HG03175 (cell line): Measurements from ENCODE around the gene CBFA2T3.

Source experiments
- ATAC-seq: cut with Tn5 transposase; IDR thresholded peaks from one replicate; pipeline ENCODE4 v1.9.1; 2021; ENCODE audit warnings: mild to moderate bottlenecking, moderate library complexity; ENCODE audit not compliant: unreplicated experiment

The CBFA2T3 gene

DNA sequence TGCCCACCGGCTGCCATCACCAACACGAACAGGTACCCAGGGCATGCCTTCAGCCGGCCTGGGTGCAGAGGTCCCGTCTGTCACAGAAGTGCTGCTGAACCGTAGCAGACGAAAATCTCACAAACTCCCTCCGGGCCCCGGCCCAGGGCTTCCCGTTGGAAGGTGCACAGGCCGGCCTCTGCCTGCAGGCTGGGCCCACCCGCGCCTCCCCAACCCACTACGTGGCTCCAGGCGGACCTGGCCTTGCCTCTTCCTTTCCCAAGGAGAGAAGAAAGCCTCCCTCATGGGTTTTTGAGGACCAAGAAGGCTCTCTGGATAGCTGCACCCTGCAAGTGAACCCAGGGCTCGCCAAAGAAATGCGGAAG, 65.1 kb downstream of the CBFA2T3 start:
- ATAC-seq: no peak

DNA sequence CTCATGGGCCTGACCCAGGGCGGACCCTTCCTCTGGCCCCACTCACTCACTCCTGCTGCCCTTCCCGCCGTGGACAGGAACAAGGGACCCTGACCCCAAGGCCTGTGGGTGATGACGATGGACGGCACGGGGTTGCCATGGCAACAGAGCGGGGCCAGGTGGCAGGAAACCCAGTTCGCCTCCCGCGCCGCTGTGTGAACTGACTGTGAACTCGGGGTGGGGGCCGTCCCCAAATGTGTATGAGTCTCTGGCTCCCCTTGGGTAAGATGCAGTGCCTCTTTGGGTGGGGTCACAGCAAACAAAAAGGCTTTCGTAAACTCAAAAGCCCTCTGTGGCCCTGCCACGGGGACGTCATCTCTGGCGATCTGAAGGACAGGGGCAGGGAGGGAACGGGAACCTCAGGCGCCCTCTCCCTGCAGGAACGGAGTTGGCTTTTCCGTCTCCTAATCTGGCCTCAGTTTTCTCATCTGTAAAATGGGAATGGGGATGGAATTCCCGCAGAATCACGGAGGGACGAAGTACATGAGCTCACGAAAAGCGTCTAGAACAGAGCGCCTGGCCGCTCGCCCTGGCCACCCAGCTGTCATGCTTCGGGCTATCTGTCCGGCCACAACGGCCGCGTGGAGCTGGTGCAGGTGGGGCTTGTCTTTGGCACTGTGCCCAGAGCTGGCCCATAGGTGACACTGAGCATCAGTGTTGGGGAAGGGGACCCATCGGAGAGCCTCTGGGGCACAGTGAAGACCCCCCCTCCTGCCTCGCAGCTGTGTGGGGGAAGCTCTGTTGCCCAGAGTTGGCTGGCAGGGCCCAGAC, 65.7 kb downstream of the CBFA2T3 start:
- no peak for ATAC-seq

DNA sequence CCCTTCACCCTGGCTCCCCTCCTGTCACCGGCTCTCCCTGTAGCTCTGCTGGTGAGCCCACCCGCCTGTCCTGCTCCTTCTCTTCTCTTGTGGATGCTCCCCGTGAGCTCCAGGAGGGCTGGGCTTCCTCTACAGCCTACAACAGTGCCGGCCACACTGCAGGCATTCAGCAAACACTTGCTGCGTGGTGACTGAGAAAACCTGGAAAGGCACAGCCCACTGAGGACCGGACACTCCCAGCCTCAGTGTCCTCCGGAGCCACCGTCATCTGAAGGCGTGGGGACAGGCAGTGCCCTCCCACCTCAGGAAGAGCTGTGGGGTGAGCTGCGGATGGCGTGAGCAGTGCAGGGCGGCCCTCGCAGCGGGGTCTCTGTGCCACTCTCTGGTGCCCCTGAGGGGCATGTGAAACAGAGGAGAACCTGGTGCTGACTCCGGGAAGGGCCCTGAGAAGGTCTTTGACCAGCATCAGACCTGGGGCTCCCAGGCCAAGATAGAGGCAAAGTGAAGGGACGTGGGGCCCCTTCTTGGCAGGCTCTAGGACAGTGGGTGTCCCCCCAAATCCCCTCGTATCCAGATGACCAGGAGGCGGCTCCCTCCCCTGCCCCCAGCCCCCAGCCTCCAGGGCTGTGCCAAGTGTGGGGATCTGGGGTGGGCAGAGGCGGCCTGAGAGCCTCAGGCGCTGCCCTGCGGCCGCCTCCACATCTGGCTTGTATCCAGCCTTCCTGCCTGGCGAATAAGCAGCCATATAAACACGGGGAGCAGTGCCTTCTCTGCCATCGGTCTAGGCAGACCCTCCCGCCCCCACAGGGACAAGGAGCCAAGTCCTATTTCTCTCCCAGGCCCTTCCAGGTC, 66.5 kb downstream of the CBFA2T3 start:
- ATAC-seq: no peak

DNA sequence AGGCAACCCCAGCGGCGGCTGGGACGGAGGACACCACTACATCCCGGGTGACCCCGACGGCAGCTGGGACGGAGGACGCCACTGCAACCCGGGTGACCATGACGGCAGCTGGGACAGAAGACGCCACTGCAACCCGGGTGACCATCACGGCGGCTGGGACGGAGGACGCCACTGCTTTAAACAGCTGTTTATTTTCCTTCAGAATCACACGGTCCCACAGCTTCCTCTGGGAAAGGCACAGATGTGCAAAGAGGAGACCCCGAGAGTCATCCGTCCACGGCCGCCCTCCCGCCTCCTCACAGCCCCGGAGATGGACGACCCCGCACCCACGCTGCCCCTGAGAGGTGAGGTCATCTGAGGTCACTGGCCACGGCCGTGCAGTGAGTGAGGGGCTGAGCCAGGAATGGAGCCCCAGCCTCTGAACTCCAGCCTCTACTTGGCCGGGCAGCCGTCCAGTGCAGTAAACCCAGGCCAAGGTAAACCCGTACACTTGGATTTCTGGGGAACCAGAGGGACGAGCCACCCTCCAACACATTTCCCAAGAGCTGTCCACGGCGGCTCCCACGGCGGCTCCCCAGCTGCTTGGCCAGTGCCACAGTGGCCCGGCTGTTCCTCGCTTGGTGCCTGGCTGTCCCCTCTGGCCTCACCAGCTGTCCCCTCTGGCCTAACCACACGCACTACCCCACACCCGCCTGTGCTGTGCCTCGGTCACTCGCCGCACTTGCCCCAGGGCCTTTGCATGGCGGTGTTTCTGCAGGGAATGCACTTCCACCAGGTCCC, 67.4 kb downstream of the CBFA2T3 start:
- ATAC-seq: no peak

DNA sequence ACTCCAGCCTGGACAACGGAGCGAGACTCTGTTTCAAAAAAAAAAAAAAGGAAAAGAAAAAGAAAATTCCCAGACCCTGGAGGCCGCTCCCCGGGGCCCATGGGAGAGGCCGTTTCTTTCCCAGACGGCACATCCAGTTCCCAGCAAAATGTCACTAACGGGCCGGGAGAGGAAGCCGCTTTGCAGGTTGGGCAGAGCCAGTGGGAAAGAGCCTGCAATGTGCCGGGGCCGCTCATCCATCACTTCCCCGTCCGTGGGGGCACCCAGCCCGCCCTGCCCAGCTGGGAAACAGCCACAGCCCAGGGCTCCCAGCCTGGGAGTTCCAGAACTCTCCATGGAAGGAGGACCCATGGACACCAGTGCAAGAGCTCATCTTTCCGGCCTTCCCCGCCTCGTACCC, 68.7 kb downstream of the CBFA2T3 start:
- ATAC-seq: no peak

DNA sequence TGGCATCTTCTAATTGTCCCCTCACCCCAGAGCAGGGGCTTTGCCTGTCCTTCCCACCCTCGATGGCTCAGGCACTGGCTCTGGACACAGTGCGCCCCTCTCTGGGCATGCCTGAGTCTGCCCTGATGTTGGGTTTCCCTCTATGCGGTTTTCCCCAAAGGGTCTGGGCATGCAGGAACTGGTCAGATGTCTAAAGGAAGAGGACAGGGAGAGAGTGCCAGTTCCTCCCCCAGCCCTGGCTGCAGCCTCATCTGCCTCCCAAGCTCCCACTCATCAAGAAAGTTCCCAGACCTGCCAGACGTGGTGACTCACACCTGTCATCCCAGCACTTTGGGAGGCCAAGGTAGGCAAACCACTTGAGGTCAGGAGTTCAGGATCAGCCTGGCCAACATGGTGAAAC, 69.2 kb downstream of the CBFA2T3 start:
- no peak for ATAC-seq

DNA sequence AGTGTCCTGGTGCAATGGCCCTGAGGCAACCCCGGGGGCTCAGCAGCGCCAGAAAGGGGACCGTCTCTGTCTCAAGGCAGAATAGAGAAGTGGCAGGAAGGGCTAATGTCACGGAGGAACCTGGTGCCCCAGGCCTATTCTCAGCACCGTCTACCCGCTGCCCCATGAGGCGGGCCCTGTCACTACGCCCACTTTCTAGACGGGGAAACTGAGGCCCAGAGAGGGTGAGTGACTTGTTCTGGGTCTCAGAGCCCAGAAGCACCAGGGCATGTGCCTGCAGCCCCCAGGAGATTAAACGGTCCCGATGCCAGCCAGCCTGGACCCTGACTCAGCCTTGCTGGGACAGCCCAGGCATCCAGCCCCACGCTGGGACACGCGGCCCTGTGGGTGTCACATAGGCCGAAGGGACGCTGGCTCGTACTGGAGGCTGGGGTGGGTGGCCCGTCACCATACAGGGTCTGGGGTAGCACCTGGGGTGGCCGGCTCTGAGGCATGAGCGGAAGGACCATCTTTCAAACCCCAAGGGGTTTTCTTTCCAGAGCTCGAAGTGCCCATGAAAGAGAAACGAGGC, 70.4 kb downstream of the CBFA2T3 start:
- no peak for ATAC-seq

DNA sequence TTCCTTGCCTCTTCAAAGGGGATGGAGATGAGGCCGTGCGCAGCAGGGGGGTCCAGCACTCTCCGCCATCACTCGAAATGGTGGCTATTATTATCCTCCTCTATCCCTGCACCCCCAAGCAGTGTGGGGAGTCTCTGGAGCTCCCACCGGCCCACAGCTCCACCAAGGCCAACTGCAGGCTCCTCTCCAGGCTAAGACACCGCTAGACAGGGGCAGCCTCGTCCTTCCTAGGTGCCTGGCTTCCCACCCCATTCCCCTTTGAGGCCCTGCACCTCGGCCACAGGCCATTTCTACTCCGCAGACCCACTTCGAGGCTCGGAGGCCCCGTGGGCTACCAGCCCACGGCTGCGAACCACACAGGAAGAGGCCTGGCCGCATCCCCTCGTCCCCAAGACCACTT, 71.0 kb downstream of the CBFA2T3 start:
- ATAC-seq: no peak

DNA sequence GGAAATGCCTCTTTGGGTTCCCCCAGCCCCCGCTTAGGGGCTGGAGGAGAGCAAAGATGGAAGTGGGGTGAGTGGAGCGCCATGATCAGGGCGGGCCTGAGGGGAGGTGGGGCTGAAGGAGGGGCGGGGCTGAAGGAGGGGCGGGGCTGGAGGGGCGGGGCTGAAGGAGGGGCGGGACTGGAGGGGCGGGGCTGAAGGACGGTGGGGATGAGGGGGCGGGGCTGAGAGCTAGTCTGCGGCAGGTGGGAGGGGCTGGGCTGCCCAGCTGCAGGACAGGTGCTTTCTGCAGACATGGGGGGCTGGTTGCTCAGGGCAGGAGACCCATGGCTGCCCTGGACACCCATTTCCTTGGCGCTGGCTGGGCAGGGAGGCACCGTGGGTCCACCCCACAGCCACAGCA, 71.4 kb downstream of the CBFA2T3 start:
- no peak for ATAC-seq

DNA sequence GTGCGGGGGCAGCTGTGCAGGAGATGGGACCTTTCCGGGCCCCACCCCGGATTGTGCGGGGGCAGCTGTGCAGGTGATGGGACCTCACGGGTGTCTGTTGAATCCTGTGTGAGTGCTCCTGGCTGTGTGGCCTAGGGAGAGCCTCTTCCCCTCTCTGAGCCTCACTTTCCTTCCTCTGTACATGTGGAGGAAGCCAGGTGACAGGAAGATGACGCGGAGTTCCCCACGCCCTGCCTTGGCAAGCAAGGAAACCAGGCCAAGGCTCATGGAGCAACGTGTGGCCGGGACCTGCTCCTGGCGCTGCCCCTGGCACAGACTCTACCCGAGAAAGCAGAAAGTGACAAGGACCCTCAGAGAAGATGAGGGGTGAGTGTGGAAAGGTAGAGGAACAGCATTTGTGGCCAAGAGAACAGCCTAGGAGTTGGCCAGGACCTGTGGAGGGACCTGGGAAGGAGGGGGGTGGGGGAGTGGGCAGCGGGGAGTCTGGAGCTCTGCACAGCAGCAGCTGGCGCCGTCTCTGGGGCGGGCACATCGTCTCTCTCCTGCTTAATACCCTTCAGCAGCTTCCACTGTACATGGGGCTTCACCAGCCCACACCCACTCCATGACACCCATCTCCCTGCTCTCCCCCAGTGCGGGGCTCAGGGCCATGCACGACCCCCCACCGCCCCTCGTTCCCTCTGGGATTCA, 72.2 kb downstream of the CBFA2T3 start:
- no peak for ATAC-seq

DNA sequence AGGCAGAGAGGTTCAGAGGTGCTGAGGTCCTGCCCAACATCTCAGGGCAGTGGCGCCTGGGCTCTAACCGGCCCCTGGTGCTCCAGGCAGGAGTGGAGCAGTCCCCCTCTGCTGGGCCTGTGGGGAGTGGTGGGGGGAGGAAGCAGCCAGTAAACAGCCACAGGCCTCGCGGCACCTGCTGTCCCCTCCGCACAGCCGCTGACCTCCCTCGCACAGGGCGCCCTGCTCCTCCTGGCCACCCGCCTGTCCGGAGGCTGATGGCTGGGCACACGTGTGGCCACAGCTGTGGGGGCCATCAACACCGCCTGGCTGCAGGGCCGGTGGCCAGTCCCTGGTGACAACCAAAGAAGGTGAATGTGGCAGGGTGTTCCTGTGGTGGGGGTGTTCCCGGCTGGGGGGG, 73.7 kb downstream of the CBFA2T3 start:
- ATAC-seq: no peak

DNA sequence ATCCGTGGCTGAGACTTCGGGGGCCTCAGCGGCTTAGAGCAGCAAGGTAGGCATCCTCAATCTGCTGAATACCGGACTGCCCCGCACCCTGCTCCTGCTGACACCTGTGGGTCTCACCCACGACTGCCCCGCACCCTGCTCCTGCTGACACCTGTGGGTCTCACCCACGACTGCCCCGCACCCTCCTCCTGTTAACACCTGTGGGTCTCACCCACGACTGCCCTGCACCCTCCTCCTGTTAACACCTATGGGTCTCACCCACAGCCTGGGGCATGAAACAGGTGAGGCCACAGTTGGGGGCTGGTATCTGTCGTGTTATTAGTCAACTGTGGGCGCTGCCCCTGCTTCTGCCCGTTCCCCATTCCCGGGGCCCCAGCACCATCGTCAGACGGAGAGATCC, 74.3 kb downstream of the CBFA2T3 start:
- no peak for ATAC-seq

DNA sequence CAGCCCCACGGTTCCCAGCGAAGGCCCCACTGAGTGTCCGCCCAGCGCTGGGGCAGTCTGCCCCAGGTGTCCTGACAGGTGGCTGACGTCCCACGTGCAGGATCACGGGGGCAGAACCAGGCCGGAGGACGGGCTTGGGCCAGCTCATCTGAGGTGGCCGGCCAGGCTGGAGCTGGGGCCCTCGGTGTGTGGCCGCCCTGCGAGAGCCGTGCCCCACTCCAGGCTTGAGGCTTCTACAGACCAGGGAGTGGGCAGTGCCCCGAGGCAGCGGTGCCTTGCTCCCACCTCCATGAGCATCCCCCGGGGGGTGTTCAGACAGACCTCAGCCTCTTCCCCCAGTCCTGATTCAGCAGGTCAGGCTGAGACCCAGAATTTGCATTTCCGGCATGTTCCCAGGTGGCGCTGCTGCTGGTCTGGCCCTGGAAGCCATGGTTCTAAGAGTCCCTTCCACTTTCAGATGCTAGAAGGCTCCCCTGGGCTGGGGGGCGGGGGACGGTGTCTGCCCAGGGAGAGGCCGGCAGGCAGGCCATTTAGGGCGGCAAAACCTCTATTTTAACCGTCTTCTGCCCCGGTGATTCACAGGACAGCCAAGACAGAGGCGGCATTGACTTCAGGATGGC, 75.2 kb downstream of the CBFA2T3 start:
- no peak for ATAC-seq

DNA sequence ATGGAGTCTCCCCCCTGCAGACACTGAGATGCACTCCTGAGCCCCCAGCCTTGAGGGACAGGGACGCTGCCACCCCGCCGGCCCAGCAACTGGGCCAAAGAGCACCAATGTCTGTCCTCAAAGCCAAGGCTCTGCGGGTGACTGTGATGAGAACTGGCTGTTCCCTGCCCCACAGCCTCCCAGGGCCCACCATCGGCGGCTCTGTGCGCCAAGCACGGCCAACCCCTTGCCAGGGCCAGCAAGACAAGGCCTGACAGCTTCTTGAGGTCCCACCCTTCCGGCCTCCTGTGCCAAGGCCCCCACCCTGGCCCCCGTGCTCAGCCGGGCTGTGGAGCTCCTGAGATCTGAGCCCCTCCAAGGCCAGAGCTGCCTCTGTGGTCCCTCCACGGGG, 76.3 kb downstream of the CBFA2T3 start:
- ATAC-seq: no peak

DNA sequence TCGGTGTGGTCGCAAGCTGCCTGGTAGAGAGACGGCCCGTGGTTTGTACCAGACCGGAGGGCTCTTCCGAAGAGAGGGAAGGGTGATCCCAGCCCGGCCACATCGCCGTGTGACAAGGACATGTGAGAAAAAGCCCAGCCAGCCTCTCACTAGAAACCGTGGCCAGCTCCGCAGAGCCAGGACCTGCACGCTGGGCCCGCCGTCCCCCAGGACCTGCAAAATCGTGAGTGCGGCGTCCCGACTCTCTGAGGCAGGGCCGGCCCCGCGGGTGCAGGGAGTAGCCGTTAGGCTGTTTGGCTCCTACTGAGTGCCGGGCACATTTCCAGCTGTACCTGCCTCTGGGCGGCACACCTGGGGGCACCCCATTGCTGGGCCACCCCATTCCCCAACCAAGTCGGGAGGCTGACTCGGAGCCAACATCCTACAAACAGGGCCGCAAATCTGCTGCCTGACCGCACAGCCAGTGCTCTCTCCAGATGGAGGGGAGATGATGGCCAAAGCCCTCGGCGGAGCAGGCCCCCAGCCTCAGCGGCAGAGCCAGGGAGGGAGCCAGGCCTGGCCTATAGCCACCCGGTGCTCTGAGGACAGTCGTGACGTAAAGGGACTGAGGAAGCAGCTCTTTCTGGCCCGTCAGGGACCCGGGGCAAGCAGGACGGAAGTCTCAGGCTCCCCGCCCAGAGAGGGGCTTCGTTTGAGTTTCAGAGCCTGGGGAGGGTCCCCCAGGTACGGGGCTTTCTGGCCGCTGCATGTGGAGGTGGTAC, 76.9 kb downstream of the CBFA2T3 start:
- no peak for ATAC-seq

DNA sequence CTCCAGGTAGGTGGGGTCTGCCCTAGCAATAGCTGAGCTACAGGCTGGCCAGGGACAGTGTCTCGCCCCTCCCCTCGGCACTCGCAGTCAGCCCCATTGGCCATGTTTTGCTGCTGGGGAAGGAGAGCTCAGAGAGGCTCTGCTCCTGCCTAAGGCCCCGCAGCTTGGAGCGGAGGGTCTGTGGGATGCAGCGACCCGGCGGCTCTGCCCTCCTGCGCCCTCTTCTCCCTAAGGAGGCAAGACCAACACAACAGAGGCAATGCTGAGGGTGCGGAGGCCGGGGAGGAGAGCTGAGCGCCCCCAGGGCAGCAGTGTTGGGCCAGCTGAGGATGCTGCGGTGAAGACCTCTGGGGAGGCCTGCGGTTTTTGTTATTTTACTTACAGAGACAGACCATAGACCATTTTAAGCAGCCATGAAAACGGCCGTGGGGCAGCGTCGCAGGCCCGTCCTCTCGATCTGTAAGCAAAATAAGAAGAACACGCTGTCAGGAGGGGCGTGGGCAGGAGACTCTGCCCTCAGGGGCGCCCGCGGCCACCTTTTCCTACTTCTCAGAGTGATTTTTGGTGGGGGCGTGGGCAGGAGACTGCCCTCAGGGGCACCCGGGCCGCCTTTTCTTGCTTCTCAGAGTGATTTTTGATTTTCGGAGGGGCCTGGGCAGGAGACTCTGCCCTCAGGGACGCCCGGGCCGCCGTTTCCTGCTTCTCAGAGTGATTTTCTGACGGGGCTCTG, 79.1 kb downstream of the CBFA2T3 start:
- no peak for ATAC-seq

DNA sequence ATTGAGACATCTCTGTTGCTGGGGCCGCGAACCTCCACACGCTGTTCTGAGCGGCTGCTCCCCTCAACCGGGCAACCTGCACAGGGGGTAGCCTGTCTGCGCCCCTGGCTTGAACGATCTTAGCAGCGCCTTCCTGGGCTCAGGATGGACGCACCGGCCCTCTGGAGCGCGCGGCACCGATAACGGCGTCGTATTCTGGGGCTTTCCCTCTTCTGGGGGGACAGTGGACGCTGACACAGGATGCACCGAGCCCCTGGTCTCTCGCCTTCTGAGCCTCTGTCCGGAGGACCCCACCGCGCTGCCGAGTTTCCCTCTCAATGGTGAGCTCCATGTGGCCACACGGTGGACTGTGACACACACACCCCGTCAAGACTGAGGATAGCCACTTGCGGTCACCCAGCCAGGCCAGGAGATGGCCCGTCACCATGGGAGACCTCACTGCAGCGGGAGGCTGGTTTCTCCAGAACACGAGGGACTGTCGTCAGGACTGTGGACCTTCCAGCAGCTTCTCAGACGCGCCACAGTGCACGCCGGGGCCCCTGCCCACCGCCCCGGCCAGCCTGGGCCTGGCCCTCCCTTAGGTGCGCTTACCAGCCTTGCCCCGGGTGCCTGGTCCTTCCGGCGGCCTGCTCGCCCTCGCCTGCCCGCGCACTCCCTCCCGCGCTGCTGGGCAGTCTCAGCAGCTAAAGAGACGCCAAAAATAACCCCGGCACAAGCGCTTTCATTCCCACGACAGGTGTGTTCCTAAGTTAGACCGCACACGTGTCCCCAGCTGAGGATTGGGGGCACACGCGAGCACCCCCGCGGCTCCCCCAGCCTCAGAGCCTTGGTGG, 80.6 kb downstream of the CBFA2T3 start:
- ATAC-seq: no peak

DNA sequence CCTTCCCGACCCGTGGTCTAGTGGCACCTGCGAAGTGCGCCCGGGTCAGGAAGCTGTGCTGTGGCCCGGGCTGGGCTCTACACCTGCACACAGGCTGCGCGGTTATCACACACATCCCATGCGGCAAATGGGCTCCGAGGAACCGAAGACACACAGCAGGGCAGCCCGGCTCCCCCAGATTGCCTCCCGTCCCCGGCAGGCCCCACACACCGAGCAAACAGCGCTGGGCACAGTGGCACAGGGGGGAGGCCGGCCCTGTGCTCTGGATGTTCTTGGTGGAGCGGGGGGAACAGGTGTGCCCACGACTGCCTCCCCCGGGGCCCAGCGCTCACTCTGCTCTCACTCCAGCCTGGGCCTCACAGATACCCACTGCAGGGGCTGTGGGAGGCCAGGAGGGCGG, 81.7 kb downstream of the CBFA2T3 start:
- no peak for ATAC-seq
